ENCODE results near the gene SLCO2A1. TPM values are rescaled to one million over a fixed set of nuclear protein-coding genes. Genes with fewer than 3 reads are reported as not detected.

Gene SLCO2A1
- total RNA-seq, 1 donor, result under 0.01 TPM

GRCh38 chr3:133996996-133997395 lies 32.7 kb downstream of the SLCO2A1 start:
- no peak for TF ChIP-seq CTCF (IDR thresholded peaks at IDR 0.05; ENCODE audit: insufficient read depth, low read length)
- no peak overlapping the region for H3K4me3 ChIP-seq (ENCODE audit: low read depth, low read length)
- no peak for DNase-seq (ENCODE audit: low read depth)

- DNase-seq (ENCODE audit: low read depth), result no peak
- H3K4me3 ChIP-seq (ENCODE audit: low read depth, low read length), result no peak overlapping the region
- no peak for TF ChIP-seq CTCF (IDR thresholded peaks at IDR 0.05; ENCODE audit: insufficient read depth, low read length)
Observed at GRCh38 chr3:133996251-133996661, 33.5 kb downstream of the SLCO2A1 start.

DNA sequence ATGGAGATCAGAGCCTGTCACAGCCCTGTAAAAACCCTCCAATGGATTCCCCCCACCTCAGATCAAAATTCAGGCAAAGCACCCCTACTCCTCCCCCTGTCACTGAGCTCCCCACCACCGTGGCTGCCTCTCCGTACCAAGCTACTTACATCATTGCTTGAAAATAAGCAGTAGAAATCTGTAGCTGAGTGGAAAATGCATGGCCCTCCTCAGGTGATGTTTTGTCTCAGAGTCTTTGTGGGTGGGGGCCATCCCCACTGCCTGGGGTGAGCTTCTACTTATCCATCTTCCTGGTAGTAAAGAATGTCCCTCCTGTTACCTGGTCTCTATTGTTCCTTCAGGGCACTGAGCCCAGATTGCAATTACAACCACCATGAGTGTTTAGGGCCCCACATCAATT lies 34.5 kb downstream of the SLCO2A1 start:
- H3K4me3 ChIP-seq (ENCODE audit: low read depth, low read length), result no peak overlapping the region
- DNase-seq (ENCODE audit: low read depth), result no peak
- no peak for TF ChIP-seq CTCF (IDR thresholded peaks at IDR 0.05; ENCODE audit: insufficient read depth, low read length)

GRCh38 chr3:133994166-133994890 lies 35.4 kb downstream of the SLCO2A1 start:
- TF ChIP-seq CTCF (IDR thresholded peaks at IDR 0.05; ENCODE audit: insufficient read depth, low read length), result no peak
- no peak for DNase-seq (ENCODE audit: low read depth)
- no peak overlapping the region for H3K4me3 ChIP-seq (ENCODE audit: low read depth, low read length)

GRCh38 chr3:133992951-133993620 lies 36.6 kb downstream of the SLCO2A1 start:
- H3K4me3 ChIP-seq (ENCODE audit: low read depth, low read length), result no peak overlapping the region
- no peak for DNase-seq (ENCODE audit: low read depth)
- TF ChIP-seq CTCF (IDR thresholded peaks at IDR 0.05; ENCODE audit: insufficient read depth, low read length), result no peak

- DNase-seq (ENCODE audit: low read depth), result peak; percentile 18
- no peak overlapping the region for H3K4me3 ChIP-seq (ENCODE audit: low read depth, low read length)
- no peak for TF ChIP-seq CTCF (IDR thresholded peaks at IDR 0.05; ENCODE audit: insufficient read depth, low read length)
Observed at GRCh38 chr3:133992381-133992780, 37.3 kb downstream of the SLCO2A1 start.
